K562 (cell line): ENCODE data around the gene ARHGEF3. TPM values are rescaled to one million over a fixed set of nuclear protein-coding genes. Genes with fewer than 3 reads are reported as not detected.
A peak's percentile ranks its signal among the peaks of the same experiment; 100 is the strongest.

ENCODE experiments used
- ATAC-seq: fragments of 200-7000 bp; cut with Tn5 transposase; 3 replicates; pipeline ENCODE4 v1.9.1; 2020; ENCODE audit warnings: moderate library complexity
- Bru-seq: library from RNA; stranded (reverse); fragments of 400-500 nt; gene quantifications from one replicate; lab custom pipeline; 2021; lab: Mats Ljungman, UMichigan
- BruChase-seq, 2 experiments: library from RNA; stranded (reverse); fragments of 400-500 nt; gene quantifications; one replicate each; lab custom pipeline; 2021; lab: Mats Ljungman, UMichigan
- BruUV-seq: library from RNA; stranded (reverse); fragments of 400-500 nt; replicated peaks from 2 replicates; lab custom pipeline; 2021; lab: Mats Ljungman, UMichigan
- CTCF ChIA-PET: fragments of 300-600 bp; formaldehyde crosslinking; extraction: SDS; loops from one replicate; lab custom pipeline; 2021; ENCODE audit warnings: low intra/inter-chr PET ratio; lab: Yijun Ruan, JAX
- POLR2A ChIA-PET: fragments of 300-600, 350-650 bp; sonication (Branson Sonifier 250); formaldehyde crosslinking; extraction: SDS; loops from one replicate; lab custom pipeline; 2021; ENCODE audit warnings: antibody characterized with exemption, inconsistent platforms; lab: Yijun Ruan, JAX
- DNase-seq, 4 experiments: peaks; one replicate each; pipeline versions ENCODE4 v3.0.0 to v3.0.0-alpha.2; 2011 to 2018; ENCODE audit warnings: low spot score in 3 of 4, mixed read lengths in 3 of 4; ENCODE audit errors: extremely low read depth in 1 of 4
- FAIRE-seq: peaks from 2 replicates; lab custom pipeline; 2011; peaks lifted over from hg19 to GRCh38; lab: Jason Lieb, UNC
- H2AFZ ChIP-seq: 2 replicates; pipeline ENCODE4 v1.6.0; 2011; ENCODE audit warnings: low read depth, low read length, control low read depth, inconsistent platforms
- H3K27ac ChIP-seq: fragments of 200-600 bp; 3 replicates; pipeline ENCODE4 v1.8.0; 2011; ENCODE audit warnings: low read depth, mild to moderate bottlenecking, control low read depth, inconsistent platforms, low read length, moderate library complexity, mixed read lengths; ENCODE audit errors: extremely low read depth
- H3K27me3 ChIP-seq, 2 experiments: fragments of 300-600 bp in 1 of 2; 2 replicates in 1 of 2; 3 replicates in 1 of 2; pipeline versions ENCODE4 v1.6.0 to v1.8.0; 2011; ENCODE audit warnings: inconsistent platforms in 2 of 2, low read length in 2 of 2, mild to moderate bottlenecking in 1 of 2, mixed read lengths in 1 of 2, moderate library complexity in 1 of 2; ENCODE audit not compliant: control insufficient read depth in 2 of 2, insufficient read depth in 2 of 2
- H3K36me3 ChIP-seq: fragments of 300-600 bp; 3 replicates; pipeline ENCODE4 v1.8.0; 2011; ENCODE audit warnings: mild to moderate bottlenecking, low read length, inconsistent platforms; ENCODE audit not compliant: control insufficient read depth, insufficient read depth
- H3K4me1 ChIP-seq, 2 experiments: fragments of 200-600 bp in 1 of 2; replicated peaks in 1 of 2; 2 replicates in 1 of 2; 3 replicates in 1 of 2; pipeline versions ENCODE4 v1.5.1 to v1.8.0; 2011; ENCODE audit warnings: inconsistent platforms in 2 of 2, low read length in 2 of 2, mild to moderate bottlenecking in 1 of 2, mixed read lengths in 1 of 2, moderate library complexity in 1 of 2; ENCODE audit not compliant: control insufficient read depth in 2 of 2, insufficient read depth in 2 of 2
- H3K4me2 ChIP-seq: 2 replicates; pipeline ENCODE4 v1.6.1; 2011; ENCODE audit warnings: low read length, control low read depth, inconsistent platforms, mixed read lengths; ENCODE audit not compliant: insufficient read depth
- H3K4me3 ChIP-seq: fragments of 200-600 bp; sonication (generic), shearing (Covaris generic); 2 replicates; pipeline ENCODE4 v1.5.1; 2016; ENCODE audit warnings: control low read depth, inconsistent platforms
- H3K79me2 ChIP-seq: fragments of 200-600 bp; 3 replicates; pipeline ENCODE4 v1.8.0; 2011; ENCODE audit warnings: low read length, inconsistent platforms; ENCODE audit not compliant: control insufficient read depth, insufficient read depth
- H3K9ac ChIP-seq, 2 experiments: 2 replicates each; pipeline versions ENCODE4 v1.6.0 to v1.6.1; 2011; ENCODE audit warnings: low read depth in 2 of 2, low read length in 2 of 2, control low read depth in 1 of 2, inconsistent platforms in 1 of 2, mild to moderate bottlenecking in 1 of 2, mixed read lengths in 1 of 2; ENCODE audit not compliant: insufficient read depth in 1 of 2
- H3K9me1 ChIP-seq: one replicate; pipeline ENCODE4 v1.6.0; 2011; ENCODE audit warnings: inconsistent platforms, mild to moderate bottlenecking, low read length, moderate library complexity; ENCODE audit not compliant: control insufficient read depth, insufficient read depth
- H3K9me3 ChIP-seq: replicated peaks from 2 replicates; pipeline ENCODE4 v1.5.1; 2011; ENCODE audit warnings: low read depth, low read length, inconsistent platforms; ENCODE audit not compliant: control insufficient read depth, insufficient read depth
- H4K20me1 ChIP-seq: replicated peaks from 2 replicates; pipeline ENCODE4 v1.6.1; 2011; ENCODE audit warnings: low read length, inconsistent platforms, mixed read lengths; ENCODE audit not compliant: control insufficient read depth, insufficient read depth
- NR3C1 ChIP-seq: sonication (generic); formaldehyde crosslinking; IDR thresholded peaks from 2 replicates; pipeline ENCODE4 v1.8.1; 2022; ENCODE audit warnings: missing genetic modification reagents
- POLR2G ChIP-seq: fragments of 200-400 bp; formaldehyde crosslinking; IDR thresholded peaks from 2 replicates; pipeline ENCODE4 v1.6.1; 2017; ENCODE audit warnings: low read depth, mild to moderate bottlenecking, antibody characterized with exemption, low read length, moderate library complexity
- RBFOX2 ChIP-seq: fragments of 200-400 bp; formaldehyde crosslinking; IDR thresholded peaks from 2 replicates; pipeline ENCODE4 v1.6.1; 2017; ENCODE audit warnings: low read depth, mild to moderate bottlenecking, low read length, moderate library complexity
- SIN3A ChIP-seq, 2 experiments: fragments of 150-350 bp in 1 of 2; IDR thresholded peaks; 2 replicates each; pipeline ENCODE4 v1.6.1; 2011 to 2016; ENCODE audit warnings: borderline replicate concordance in 2 of 2, low read depth in 2 of 2, low read length in 2 of 2, mild to moderate bottlenecking in 2 of 2, moderate library complexity in 2 of 2; ENCODE audit not compliant: control insufficient read depth in 1 of 2
- USF1 ChIP-seq: sonication (generic); formaldehyde crosslinking; IDR thresholded peaks from 2 replicates; pipeline ENCODE4 v1.9.0; 2022; ENCODE audit warnings: mild to moderate bottlenecking, missing genetic modification reagents
- ZNF395 ChIP-seq: fragments of 200-800 bp; sonication (Bioruptor generic); IDR thresholded peaks from 2 replicates; pipeline ENCODE4 v1.6.1; 2017; ENCODE audit warnings: missing genetic modification characterization, missing compliant biosample characterization
- ZNF79 ChIP-seq: fragments of 250-450 bp; sonication (Bioruptor Pico); IDR thresholded peaks from 2 replicates; pipeline ENCODE4 v1.4.0; 2020; ENCODE audit warnings: low read depth, mild to moderate bottlenecking, moderate library complexity
- WGBS: fragments of 100-300 bp; shearing (Covaris generic); methylation state at CpG from one replicate; pipeline ENCODE4 v1.1.6; 2016; ENCODE audit warnings: low coverage, mixed read lengths; ENCODE audit not compliant: insufficient coverage; ENCODE audit errors: missing lambda C conversion rate; 5-methylcytosine and 5-hydroxymethylcytosine counted together
- in situ Hi-C: fragments of 300-500 bp; cut with MboI; formaldehyde crosslinking; loops from 4 replicates; pipeline ENCODE4 v1.15.0; 2018; ENCODE audit warnings: inconsistent platforms, mixed read lengths
- intact Hi-C: fragments of 100-400 bp; cut with micrococcal nuclease; formaldehyde crosslinking; loops from 2 replicates; pipeline ENCODE4 v1.14.2; 2022
- long read RNA-seq, 3 experiments: library from polyadenylated mRNA in 2 of 3; library from RNA in 1 of 3; unstranded in 2 of 3; stranded (forward) in 1 of 3; transcript quantifications; one replicate each; pipeline ENCODE4 v2.0.0, GENCODE V29; 2019 to 2022
- polyA minus RNA-seq, 3 experiments: library from RNA; depleted of rRNA, polyadenylated mRNA; stranded (reverse); fragments of >200 nt; gene quantifications; 2 replicates each; pipeline ENCODE4 v1.2.3, GENCODE V29; 2011
- polyA plus RNA-seq, 8 experiments: library from polyadenylated mRNA; depleted of rRNA in 4 of 8; stranded (reverse) in 5 of 8; unstranded in 3 of 8; fragments of >200 nt; fragmentation: Nextera tagmentation in 2 of 8; fragmentation: Illumina TruSeq in 1 of 8; extraction: Ambion mirVana in 2 of 8; extraction: Trizol in 1 of 8; gene quantifications; 2 replicates each; pipeline versions ENCODE4 v1.2.1 to v1.2.3, GENCODE V29; 2011 to 2014; ENCODE audit warnings: inconsistent platforms in 1 of 8, missing spikeins in 1 of 8
- total RNA-seq, 7 experiments: library from RNA; depleted of rRNA in 6 of 7; stranded (reverse); fragments of >200 nt in 6 of 7; fragmentation: Illumina TruSeq in 2 of 7; extraction: Trizol in 2 of 7; gene quantifications; 2 replicates each; pipeline versions ENCODE4 v1.2.1 to v1.2.3, GENCODE V29; 2011 to 2021; ENCODE audit warnings: low replicate concordance in 1 of 7

ARHGEF3 gene, protein sequence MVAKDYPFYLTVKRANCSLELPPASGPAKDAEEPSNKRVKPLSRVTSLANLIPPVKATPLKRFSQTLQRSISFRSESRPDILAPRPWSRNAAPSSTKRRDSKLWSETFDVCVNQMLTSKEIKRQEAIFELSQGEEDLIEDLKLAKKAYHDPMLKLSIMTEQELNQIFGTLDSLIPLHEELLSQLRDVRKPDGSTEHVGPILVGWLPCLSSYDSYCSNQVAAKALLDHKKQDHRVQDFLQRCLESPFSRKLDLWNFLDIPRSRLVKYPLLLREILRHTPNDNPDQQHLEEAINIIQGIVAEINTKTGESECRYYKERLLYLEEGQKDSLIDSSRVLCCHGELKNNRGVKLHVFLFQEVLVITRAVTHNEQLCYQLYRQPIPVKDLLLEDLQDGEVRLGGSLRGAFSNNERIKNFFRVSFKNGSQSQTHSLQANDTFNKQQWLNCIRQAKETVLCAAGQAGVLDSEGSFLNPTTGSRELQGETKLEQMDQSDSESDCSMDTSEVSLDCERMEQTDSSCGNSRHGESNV
- total RNA-seq (2011; cell fraction: chromatin; rRNA removed; ENCODE audit: low replicate concordance) = 1.8 and 2.1 TPM in 2 replicates
- total RNA-seq (2011; cell fraction: nucleolus; rRNA removed) = 0.67 and 1.3 TPM in 2 replicates
- 2.2 and 3.1 TPM in 2 replicates for total RNA-seq (2011; cell fraction: nucleoplasm; rRNA removed)
- total RNA-seq (2014; rRNA removed) (0.77 and 1.7 TPM in 2 replicates), total RNA-seq (2014; rRNA removed; fragmentation: Illumina TruSeq; extraction: Trizol) (2.0 TPM in 2 replicates), total RNA-seq (2015; rRNA removed; fragmentation: Illumina TruSeq; extraction: Trizol) (2.2 and 3.3 TPM in 2 replicates), total RNA-seq (2021) (2.2 and 2.7 TPM in 2 replicates), polyA plus RNA-seq (2011; rRNA removed) (0.05 and 0.93 TPM in 2 replicates), polyA plus RNA-seq (2014; fragmentation: Illumina TruSeq; extraction: Trizol) (1.7 and 2.2 TPM in 2 replicates), polyA plus RNA-seq (2014; fragmentation: Nextera tagmentation; extraction: Ambion mirVana) (1 to 10 TPM in 1 of 2 experiments, under 1 TPM in 1; 0.94 to 1.3 TPM), polyA plus RNA-seq (2014; rRNA removed) (1.4 and 1.7 TPM in 2 replicates), polyA minus RNA-seq (2011; rRNA and poly(A)+ RNA removed) (0.48 and 1.2 TPM in 2 replicates), Bru-seq, nascent RNA (percentile 48 among the genes with signal in this experiment), BruChase-seq, experiment 1, labeled RNA remaining after a 2-hour chase (percentile 42 among the genes with signal in this experiment), BruChase-seq, experiment 2, labeled RNA remaining after a 6-hour chase (percentile 39 among the genes with signal in this experiment)
- 0.13 and 0.46 TPM in 2 replicates for polyA plus RNA-seq (2011; cell fraction: cytosol; rRNA removed)
- 0.03 and 0.90 TPM in 2 replicates for polyA plus RNA-seq (2011; cell fraction: nucleus; rRNA removed)
- 2.1 and 2.3 TPM in 2 replicates for polyA plus RNA-seq (2012)
- 0.67 TPM in 1 of 2 replicates, not detected in the other for polyA minus RNA-seq (2011; cell fraction: cytosol; rRNA and poly(A)+ RNA removed)
- 0.89 and 1.1 TPM in 2 replicates for polyA minus RNA-seq (2011; cell fraction: nucleus; rRNA and poly(A)+ RNA removed)
- long read RNA-seq, experiment 1, partial matches to known transcripts = 1 of 3 reads
- long read RNA-seq, experiment 1, other reads (novel, unspliced or antisense) = 2 of 3 reads
- long read RNA-seq, experiment 2 = 0 reads
- long read RNA-seq, experiment 3 = 0 reads

DNA sequence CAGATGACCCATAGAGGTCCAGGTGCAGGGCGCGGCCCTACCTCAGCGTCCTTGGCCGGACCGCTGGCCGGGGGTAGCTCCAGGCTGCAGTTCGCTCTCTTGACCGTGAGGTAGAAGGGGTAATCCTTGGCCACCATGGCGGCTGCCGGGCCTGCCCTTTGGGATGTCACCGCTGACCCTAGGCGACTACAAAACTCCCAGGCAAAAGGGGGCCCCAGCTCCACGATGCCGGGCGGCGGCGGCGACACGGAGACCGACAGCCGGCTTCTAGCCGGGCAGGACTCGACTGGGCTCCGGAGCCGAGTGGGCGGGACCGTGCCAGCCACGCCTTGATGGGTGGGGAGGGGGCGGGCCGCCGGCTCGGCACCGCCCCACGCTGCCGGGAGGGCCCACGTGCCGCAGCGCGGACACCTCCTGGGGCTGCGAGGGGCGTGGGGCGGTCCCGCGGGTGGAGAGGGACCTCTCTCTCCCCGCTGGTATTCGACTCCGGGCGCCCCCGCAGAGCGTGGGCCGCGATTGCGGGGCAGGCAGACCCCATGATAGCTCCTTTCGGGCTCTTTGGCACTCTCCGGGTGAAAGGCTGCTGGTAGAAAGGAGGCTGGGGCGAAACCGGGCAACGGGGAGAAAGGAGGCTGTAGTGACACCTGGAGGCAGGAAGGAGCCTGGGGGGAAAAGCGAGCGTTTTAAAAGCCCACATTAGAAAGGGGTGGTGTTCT is at the start of gene ARHGEF3:
TSS of gene ARHGEF3 (minus strand) at position 288 of the 716 bp plus-strand sequence. CDS start at position 137, 151 bp downstream.
- peak within 1 kb of the TSS; percentile 78 for H3K4me2 ChIP-seq
- CTCF ChIA-PET = interaction anchor here (1.9 kb wide), 1 partner anchor 99 kb away, joined by 5 read pairs; no protein-coding TSS in a partner anchor
- FAIRE-seq (no peak), ATAC-seq (peak; percentile 99), DNase-seq (peak; percentile 75 to 91 (median 86))
- H3K36me3 ChIP-seq = no peaks in the 10 kb centered on the region
- intact Hi-C loops (loop anchor here (1.0 kb wide), 1 partner anchor 100 kb away; no protein-coding TSS in a partner anchor), in situ Hi-C loops (no loop called here)
- H3K27me3 ChIP-seq = peaks cover 0 to 7% of the 10 kb centered on the region in 2 experiments; a peak in 2 of 5 replicates
- H4K20me1 ChIP-seq = peaks cover 4% of the 10 kb centered on the region; the same call in 1 of the 2 replicates
- no peaks in the 10 kb centered on the region for H3K79me2 ChIP-seq
- no peaks in the 10 kb centered on the region for H3K9me3 ChIP-seq
- no peak within 1 kb of the TSS for H3K27ac ChIP-seq
- BruUV-seq = no TSS peak
- no peaks in the 10 kb centered on the region for H3K9me1 ChIP-seq
- peaks cover 0 to 10% of the 10 kb centered on the region in 2 experiments; a peak in 3 of 5 replicates for H3K4me1 ChIP-seq
- peak within 1 kb of the TSS; percentile 84 for H2AFZ ChIP-seq
- peak within 1 kb of the TSS in 1 of 2 experiments; percentile 90; a peak in 2 of 4 replicates for H3K9ac ChIP-seq
- peak within 1 kb of the TSS; percentile 46 for H3K4me3 ChIP-seq
- POLR2A ChIA-PET = interaction anchor here (0.5 to 1.0 kb wide), 4 partner anchors 13 to 274 kb away, joined by 3 to 4 read pairs (median 4); no protein-coding TSS in a partner anchor
- 1% methylated on average over 19 of the region's 60 CpGs for WGBS
- TF ChIP-seq NR3C1 (CRISPR knock-in tag) = no peak
- 0 out of 2 replicates have a peak, but pooled peaks have one; percentile 28 for TF ChIP-seq RBFOX2
- peak; percentile 38; the same call in 1 of the 2 replicates for TF ChIP-seq POLR2G
- peak; percentile 68 for TF ChIP-seq USF1
- peak in 1 of 2 experiments; percentile 32; a peak in 1 of 4 replicates for TF ChIP-seq SIN3A (IDR thresholded peaks at IDR 0.05; ENCODE audit: borderline replicate concordance in 2 of 2, control insufficient read depth in 1 of 2, low read depth in 2 of 2, low read length in 2 of 2)
- 0 out of 2 replicates have a peak, but pooled peaks have one; percentile 38 for TF ChIP-seq ZNF395 (CRISPR knock-in tag)
- TF ChIP-seq ZNF79 (CRISPR knock-in tag) = no peak
